HepG2 (cell line): ENCODE data around the gene HDDC2. TPM values are rescaled to one million over a fixed set of nuclear protein-coding genes. Genes with fewer than 3 reads are reported as not detected.

Experiments used
- ATAC-seq: fragments of 200-7000 bp; cut with Tn5 transposase; 3 replicates; pipeline ENCODE4 v1.9.1; 2020; ENCODE audit warnings: mild to moderate bottlenecking, moderate library complexity
- BruUV-seq: library from RNA; stranded (reverse); fragments of 400-500 nt; replicated peaks from 2 replicates; lab custom pipeline; 2021; lab: Mats Ljungman, UMichigan
- CTCF ChIA-PET: fragments of 300-600 bp; formaldehyde crosslinking; extraction: SDS; loops from one replicate; lab custom pipeline; 2021; ENCODE audit warnings: low total read pairs, inconsistent platforms, low intra/inter-chr PET ratio; lab: Yijun Ruan, JAX
- POLR2A ChIA-PET: fragments of 350-600 bp; sonication (Branson Sonifier 250); formaldehyde crosslinking; loops from one replicate; lab custom pipeline; 2020; ENCODE audit warnings: antibody characterized with exemption, inconsistent platforms; lab: Yijun Ruan, JAX
- DNase-seq: peaks from one replicate; pipeline ENCODE4 v3.0.0-alpha.2; 2015; ENCODE audit warnings: low spot score
- FAIRE-seq: peaks from 3 replicates; lab custom pipeline; 2011; peaks lifted over from hg19 to GRCh38; lab: Jason Lieb, UNC
- H2AFZ ChIP-seq: one replicate; pipeline ENCODE4 v1.6.1; 2011; ENCODE audit warnings: low read length, inconsistent platforms
- H3K27ac ChIP-seq: fragments of 300-600 bp; 3 replicates; pipeline ENCODE4 v1.8.0; 2011; ENCODE audit warnings: mixed run types, mild to moderate bottlenecking, mixed read lengths, low read length, inconsistent platforms; ENCODE audit not compliant: insufficient read depth; ENCODE audit errors: extremely low read length
- H3K27me3 ChIP-seq, 2 experiments: fragments of 200-600 bp in 1 of 2; 2 replicates in 1 of 2; 3 replicates in 1 of 2; pipeline versions ENCODE4 v1.6.0 to v1.8.0; 2011; ENCODE audit warnings: low read length in 2 of 2, mild to moderate bottlenecking in 2 of 2, moderate library complexity in 2 of 2, inconsistent platforms in 1 of 2; ENCODE audit not compliant: insufficient read depth in 2 of 2, control insufficient read depth in 1 of 2
- H3K36me3 ChIP-seq, 2 experiments: fragments of 200-600 bp in 1 of 2; replicated peaks in 1 of 2; 2 replicates in 1 of 2; 3 replicates in 1 of 2; pipeline versions ENCODE4 v1.5.1 to v1.8.0; 2011; ENCODE audit warnings: low read length in 2 of 2, inconsistent platforms in 1 of 2; ENCODE audit not compliant: insufficient read depth in 2 of 2, control insufficient read depth in 1 of 2
- H3K4me1 ChIP-seq: 2 replicates; pipeline ENCODE4 v1.5.1; 2012; ENCODE audit warnings: low read length, inconsistent platforms; ENCODE audit not compliant: insufficient read depth
- H3K4me2 ChIP-seq: 2 replicates; pipeline ENCODE4 v1.6.0; 2011; ENCODE audit warnings: low read depth, low read length, inconsistent platforms
- H3K4me3 ChIP-seq, 3 experiments: fragments of 200-600 bp in 1 of 3; sonication (generic), shearing (Covaris generic) in 1 of 3; replicated peaks in 1 of 3; 2 replicates each; pipeline ENCODE4 v1.5.1; 2011 to 2016; ENCODE audit warnings: low read length in 3 of 3, inconsistent platforms in 2 of 3, low read depth in 2 of 3, mild to moderate bottlenecking in 2 of 3, control low read depth in 1 of 3, mixed read lengths in 1 of 3; ENCODE audit not compliant: insufficient read depth in 1 of 3
- H3K79me2 ChIP-seq: one replicate; pipeline ENCODE4 v1.6.1; 2011; ENCODE audit warnings: low read length, inconsistent platforms; ENCODE audit not compliant: insufficient read depth
- H3K9ac ChIP-seq: 2 replicates; pipeline ENCODE4 v1.6.0; 2011; ENCODE audit warnings: mild to moderate bottlenecking, low read depth, low read length, inconsistent platforms; ENCODE audit not compliant: insufficient read depth
- H3K9me3 ChIP-seq: 2 replicates; pipeline ENCODE4 v1.5.1; 2012; ENCODE audit warnings: mild to moderate bottlenecking, low read length
- H4K20me1 ChIP-seq: 2 replicates; pipeline ENCODE4 v1.6.0; 2011; ENCODE audit warnings: inconsistent platforms, mild to moderate bottlenecking, low read length, moderate library complexity; ENCODE audit not compliant: insufficient read depth
- DMTF1 ChIP-seq: sonication (generic); formaldehyde crosslinking; IDR thresholded peaks from 2 replicates; pipeline ENCODE4 v1.4.0; 2020; ENCODE audit warnings: mild to moderate bottlenecking, missing genetic modification reagents
- HMGXB4 ChIP-seq, 2 experiments: sonication (generic) in 1 of 2; formaldehyde crosslinking in 1 of 2; IDR thresholded peaks; 2 replicates each; pipeline versions ENCODE4 v1.4.0 to v1.6.1; 2018 to 2020; ENCODE audit warnings: missing genetic modification reagents in 2 of 2, borderline replicate concordance in 1 of 2, low read depth in 1 of 2, mild to moderate bottlenecking in 1 of 2, missing biosample characterization in 1 of 2
- MLX ChIP-seq: IDR thresholded peaks from 2 replicates; pipeline ENCODE4 v1.6.1; 2016
- RAD21 ChIP-seq: fragments of 450-650 bp; formaldehyde crosslinking; IDR thresholded peaks from 2 replicates; pipeline ENCODE4 v1.5.0; 2020; ENCODE audit warnings: mild to moderate bottlenecking
- SMC3 ChIP-seq: IDR thresholded peaks from 2 replicates; pipeline ENCODE4 v1.6.1; 2011; ENCODE audit warnings: low read length, improper control_type of control experiment
- ZFP1 ChIP-seq: IDR thresholded peaks from 2 replicates; pipeline ENCODE4 v1.6.1; 2016
- ZNF101 ChIP-seq: sonication (generic); formaldehyde crosslinking; IDR thresholded peaks from 2 replicates; pipeline ENCODE4 v1.4.0; 2020; ENCODE audit warnings: mild to moderate bottlenecking, low read depth, missing genetic modification reagents, borderline replicate concordance
- ZNF225 ChIP-seq: sonication (generic); formaldehyde crosslinking; IDR thresholded peaks from 2 replicates; pipeline ENCODE4 v1.4.0; 2020; ENCODE audit warnings: mild to moderate bottlenecking, missing genetic modification reagents
- ZNF234 ChIP-seq: sonication (generic); formaldehyde crosslinking; conservative IDR thresholded peaks from 2 replicates; pipeline ENCODE4 v1.5.1; 2020; ENCODE audit warnings: mild to moderate bottlenecking, missing genetic modification reagents
- ZNF446 ChIP-seq: sonication (generic); formaldehyde crosslinking; IDR thresholded peaks from 2 replicates; pipeline ENCODE4 v1.5.0; 2020; ENCODE audit warnings: mild to moderate bottlenecking, missing genetic modification reagents
- ZNF503 ChIP-seq: sonication (generic); formaldehyde crosslinking; IDR thresholded peaks from 2 replicates; pipeline ENCODE4 v1.4.0; 2020; ENCODE audit warnings: missing genetic modification reagents
- ZNF574 ChIP-seq: sonication (generic); formaldehyde crosslinking; IDR thresholded peaks from 2 replicates; pipeline ENCODE4 v1.4.0; 2020; ENCODE audit warnings: missing genetic modification reagents
- WGBS: methylation state at CpG from one replicate; pipeline ENCODE4 v1.1.6; 2017; ENCODE audit warnings: low lambda C conversion rate; 5-methylcytosine and 5-hydroxymethylcytosine counted together
- in situ Hi-C: cut with HindIII; loops from 2 replicates; pipeline ENCODE4 v1.10.0; 2017; ENCODE audit warnings: low pct_unique_long_range_greater_than_20kb; ENCODE audit not compliant: extremely low pct_ligation_motif_present
- intact Hi-C: fragments of 100-400 bp; cut with micrococcal nuclease; formaldehyde crosslinking; loops from one replicate; pipeline ENCODE4 v1.10.0; 2022; ENCODE audit not compliant: unreplicated experiment
- polyA plus RNA-seq, 8 experiments: library from polyadenylated mRNA; depleted of rRNA in 3 of 8; stranded (reverse) in 7 of 8; unstranded in 1 of 8; fragments of >200 nt; fragmentation: Illumina TruSeq in 4 of 8; extraction: Trizol in 4 of 8; gene quantifications; 2 replicates each; pipeline versions ENCODE4 v1.2.1 to v1.2.3, GENCODE V29; 2011 to 2016; ENCODE audit warnings: low read depth in 4 of 8, missing spikeins in 1 of 8, mixed read lengths in 1 of 8; ENCODE audit not compliant: insufficient read depth in 1 of 8
- total RNA-seq, 5 experiments: library from RNA; depleted of rRNA; stranded (reverse); fragments of >200 nt; fragmentation: Illumina TruSeq; extraction: Trizol; gene quantifications; 2 replicates each; pipeline ENCODE4 v1.2.3, GENCODE V29; 2016; ENCODE audit warnings: low read depth in 1 of 5

The HDDC2 gene
- total and polyA plus RNA-seq, 2 of the 13 experiments (the other 11 are each of a cell fraction or from before 2014, with no cell fraction given) = 76.7 to 78.7 TPM

- no peak for TF ChIP-seq DMTF1 (CRISPR knock-in tag)
These were observed 10.7 kb upstream of the HDDC2 start (continued) for GRCh38 chr6:125312478-125312877.

- no peak overlapping the region for H2AFZ ChIP-seq
- peaks cover 22% of the 10 kb centered on the region for H3K4me1 ChIP-seq
- H3K9me3 ChIP-seq = no peaks in the 10 kb centered on the region
- H4K20me1 ChIP-seq = no peaks in the 10 kb centered on the region
- H3K4me3 ChIP-seq = no peak overlapping the region
- WGBS = 37% methylated on average over 7 of the region's 7 CpGs
- DNase-seq (peak; percentile 68), ATAC-seq (peak; percentile 91), FAIRE-seq (peak; percentile 58)
- CTCF ChIA-PET = interaction anchor here (0.6 to 4.9 kb wide), 5 partner anchors 442 to 755 kb away, joined by 3 to 57 read pairs (median 6); no protein-coding TSS in a partner anchor
- H3K9ac ChIP-seq = no peak overlapping the region
- no peak overlapping the region for H3K4me2 ChIP-seq
- in situ Hi-C loops = loop anchor here (5.0 to 25.0 kb wide), 2 partner anchors 441 to 1801 kb away; partner anchors contain the start of gene RSPO3
- intact Hi-C loops = loop anchor here (1.0 to 5.0 kb wide), 3 partner anchors 439 to 1811 kb away; no protein-coding TSS in a partner anchor
- no peaks in the 10 kb centered on the region for H3K79me2 ChIP-seq
- BruUV-seq = no TSS peak
- POLR2A ChIA-PET = no interaction called here
- H3K27me3 ChIP-seq = peaks cover 0 to 10% of the 10 kb centered on the region in 2 experiments; a peak in 1 of 5 replicates
- no peaks in the 10 kb centered on the region for H3K36me3 ChIP-seq
- no peak overlapping the region for H3K27ac ChIP-seq
- no peak for TF ChIP-seq ZNF503
- TF ChIP-seq ZFP1 (CRISPR knock-in tag) = no peak
- TF ChIP-seq RAD21 (CRISPR knock-in tag) = peak; percentile 89
- no peak for TF ChIP-seq ZNF225 (CRISPR knock-in tag)
- TF ChIP-seq ZNF101 (CRISPR knock-in tag) = no peak
- 0 out of 4 replicates have a peak, but pooled peaks of 1 of the 2 experiments have one; percentile 34 for TF ChIP-seq HMGXB4 (CRISPR knock-in tag; IDR thresholded peaks at IDR 0.05; ENCODE audit: borderline replicate concordance in 1 of 2, low read depth in 1 of 2)
- TF ChIP-seq ZNF446 (CRISPR knock-in tag) = no peak
- no peak for TF ChIP-seq MLX
- no peak for TF ChIP-seq ZNF234 (CRISPR knock-in tag)
- TF ChIP-seq SMC3 = peak; percentile 83
- no peak for TF ChIP-seq ZNF574 (CRISPR knock-in tag)
These were observed 9.4 kb upstream of the HDDC2 start for GRCh38 chr6:125310994-125311649.
